PC-9 (cell line): ENCODE data around the gene TMEM185B. TPM values are rescaled to one million over a fixed set of nuclear protein-coding genes. Genes with fewer than 3 reads are reported as not detected.

Experiments used
- BruUV-seq: library from RNA; stranded (reverse); fragments of 400-500 nt; replicated peaks from 2 replicates; lab custom pipeline; 2021; lab: Mats Ljungman, UMichigan
- CTCF ChIA-PET: fragments of 300-600 bp; sonication (Branson Sonifier 250); formaldehyde crosslinking; loops from one replicate; lab custom pipeline; 2022; ENCODE audit warnings: antibody characterized with exemption; lab: Charles Lee
- POLR2A ChIA-PET: fragments of 300-600 bp; sonication (Branson Sonifier 250); formaldehyde crosslinking; loops from one replicate; lab custom pipeline; 2022; ENCODE audit warnings: antibody characterized with exemption; ENCODE audit not compliant: unreplicated experiment; lab: Charles Lee
- DNase-seq, 2 experiments: peaks; one replicate each; pipeline versions ENCODE4 v3.0.0 to v3.0.0-alpha.2; 2015 to 2022; ENCODE audit warnings: mixed read lengths in 1 of 2
- H2AFZ ChIP-seq: fragments of 200-600 bp; sonication (generic); 2 replicates; pipeline ENCODE4 v1.8.1; 2017; ENCODE audit warnings: antibody characterized with exemption
- H3F3A ChIP-seq: fragments of 200-600 bp; sonication (generic); 2 replicates; pipeline ENCODE4 v1.8.1; 2017; ENCODE audit warnings: antibody characterized with exemption, mild to moderate bottlenecking, low read depth; ENCODE audit not compliant: insufficient read depth
- H3K27ac ChIP-seq: fragments of 200-600 bp; sonication (generic); 2 replicates; pipeline ENCODE4 v1.6.1; 2016; ENCODE audit warnings: mixed run types
- H3K27me3 ChIP-seq: fragments of 200-600 bp; sonication (generic); 2 replicates; pipeline ENCODE4 v1.6.1; 2016; ENCODE audit warnings: low read depth, mixed run types; ENCODE audit not compliant: insufficient read depth
- H3K36me3 ChIP-seq: fragments of 200-600 bp; sonication (generic); 2 replicates; pipeline ENCODE4 v1.6.1; 2016; ENCODE audit warnings: low read depth, mixed run types
- H3K4me1 ChIP-seq: fragments of 200-600 bp; sonication (generic); replicated peaks from 2 replicates; pipeline ENCODE4 v1.6.1; 2016; ENCODE audit warnings: mixed run types; ENCODE audit not compliant: insufficient read depth
- H3K4me2 ChIP-seq: fragments of 200-600 bp; sonication (generic); 2 replicates; pipeline ENCODE4 v1.6.1; 2017; ENCODE audit warnings: mixed run types
- H3K4me3 ChIP-seq: fragments of 200-600 bp; sonication (generic); 2 replicates; pipeline ENCODE4 v1.6.1; 2016; ENCODE audit warnings: mixed run types
- H3K79me2 ChIP-seq: fragments of 200-600 bp; sonication (generic); 2 replicates; pipeline ENCODE4 v1.6.1; 2017; ENCODE audit warnings: low read depth, mixed run types
- H3K9me2 ChIP-seq: fragments of 200-600 bp; sonication (generic); 2 replicates; pipeline ENCODE4 v1.8.1; 2017; ENCODE audit warnings: mild to moderate bottlenecking; ENCODE audit not compliant: insufficient read depth
- H3K9me3 ChIP-seq: fragments of 200-600 bp; sonication (generic); 2 replicates; pipeline ENCODE4 v1.8.1; 2016; ENCODE audit warnings: low read depth; ENCODE audit not compliant: insufficient read depth
- H4K20me1 ChIP-seq: fragments of 200-600 bp; sonication (generic); 2 replicates; pipeline ENCODE4 v1.8.1; 2017; ENCODE audit not compliant: insufficient read depth
- CTCF ChIP-seq: fragments of 200-600 bp; sonication (generic); conservative IDR thresholded peaks from 2 replicates; pipeline ENCODE4 v1.6.1; 2017; ENCODE audit warnings: mixed run types, antibody characterized with exemption, mild to moderate bottlenecking, moderate library complexity
- EZH2 ChIP-seq: fragments of 200-600 bp; sonication (generic); IDR thresholded peaks from 2 replicates; pipeline ENCODE4 v1.8.0; 2017; ENCODE audit warnings: antibody characterized with exemption, low read depth
- intact Hi-C: fragments of 100-400 bp; cut with micrococcal nuclease; formaldehyde crosslinking; loops from one replicate; pipeline ENCODE4 v1.10.0; 2022; ENCODE audit not compliant: unreplicated experiment
- total RNA-seq: library from RNA; stranded (reverse); gene quantifications from 2 replicates; pipeline ENCODE4 v1.2.3, GENCODE V29; 2021

Gene TMEM185B
- total RNA-seq, 1 experiment from 2014 or later, result 30.3 TPM

- Histone ChIP-seq H2AFZ (peak within 1 kb of the TSS; percentile 80), H3K36me3 (peaks cover 14% of the 10 kb centered on the region), H3K4me2 (peak within 1 kb of the TSS; percentile 82), H3K27me3 (no peaks in the 10 kb centered on the region), H3K9me2 (no peaks in the 10 kb centered on the region), H3F3A (peaks cover 20% of the 10 kb centered on the region), H3K4me3 (peak within 1 kb of the TSS; percentile 80), H3K27ac (peak within 1 kb of the TSS; percentile 53), H3K79me2 (peaks cover 44% of the 10 kb centered on the region), H3K9me3 (no peaks in the 10 kb centered on the region), H3K4me1 (peaks cover 42% of the 10 kb centered on the region), H4K20me1 (peaks cover 9% of the 10 kb centered on the region; the same call in 1 of the 2 replicates)
- ChIA-PET POLR2A (interaction anchor here (0.6 to 1.2 kb wide), 11 partner anchors 9 to 610 kb away, joined by 3 to 23 read pairs (median 5); partner anchors contain the start of genes PTPN4 and TMEM185B), CTCF (interaction anchor here (0.9 to 2.1 kb wide), 4 partner anchors 16 to 61 kb away, joined by 3 to 7 read pairs (median 4); partner anchors contain the start of gene TMEM185B)
- no TSS peak for BruUV-seq
- DNase-seq, result peak; percentile 98 to 100
- intact Hi-C loops, result loop anchor here (1.0 to 2.0 kb wide), 5 partner anchors 7 to 60 kb away; partner anchors contain the start of gene TMEM185B
- no peak for TF ChIP-seq EZH2
- TF ChIP-seq CTCF, result no peak
Measured at GRCh38 chr2:120252225-120253020, 29.2 kb upstream of the TMEM185B start, which contains the start of gene RALB. Gene RALB, plus strand, starts transcription at chr2:120252852. Its CDS starts 25,813 bp downstream, at chr2:120278665.

- TSS peak; percentile 93 for BruUV-seq
- TF ChIP-seq EZH2, result no peak
- H3K79me2 ChIP-seq, result peaks cover 38% of the 10 kb centered on the region
Measured at GRCh38 chr2:120251880-120252224, 28.7 kb upstream of the TMEM185B start.

GRCh38 chr2:120251078-120251477 is 27.9 kb upstream of the TMEM185B start:
- H4K20me1 ChIP-seq, result peaks cover 9% of the 10 kb centered on the region; the same call in 1 of the 2 replicates
- H3K27me3 ChIP-seq, result no peaks in the 10 kb centered on the region
- H3K9me3 ChIP-seq, result no peaks in the 10 kb centered on the region
- no peak overlapping the region for H3K4me2 ChIP-seq
- peaks cover 30% of the 10 kb centered on the region for H3K79me2 ChIP-seq
- no peak overlapping the region for H3K4me3 ChIP-seq
- peaks cover 50% of the 10 kb centered on the region for H3K4me1 ChIP-seq
- intact Hi-C loops, result no loop called here
- TF ChIP-seq CTCF (no peak), EZH2 (no peak)
- H2AFZ ChIP-seq, result no peak overlapping the region
- BruUV-seq, result no TSS peak
- ChIA-PET CTCF (interaction anchor here (2.1 kb wide), 1 partner anchor 62 kb away, joined by 5 read pairs; no protein-coding TSS in a partner anchor), POLR2A (interaction anchor here (0.5 kb wide), 1 partner anchor 75 kb away, joined by 7 read pairs; no protein-coding TSS in a partner anchor)
- H3K27ac ChIP-seq, result no peak overlapping the region
- H3K9me2 ChIP-seq, result no peaks in the 10 kb centered on the region
- H3F3A ChIP-seq, result peaks cover 24% of the 10 kb centered on the region
- no peak for DNase-seq
- 0 out of 2 replicates have a peak, but pooled peaks cover under 1% of the 10 kb centered on the region for H3K36me3 ChIP-seq

More at GRCh38 chr2:120251880-120252224, 28.7 kb upstream of the TMEM185B start:
- no peaks in the 10 kb centered on the region for H3K27me3 ChIP-seq
- intact Hi-C loops, result loop anchor here (1.0 to 2.0 kb wide), 3 partner anchors 13 to 61 kb away; partner anchors contain the start of gene TMEM185B
- H3K36me3 ChIP-seq, result peaks cover 8% of the 10 kb centered on the region; the same call in 1 of the 2 replicates
- peaks cover 9% of the 10 kb centered on the region; the same call in 1 of the 2 replicates for H4K20me1 ChIP-seq
- H3K27ac ChIP-seq, result no peak overlapping the region
- no peak for DNase-seq
- CTCF ChIA-PET, result interaction anchor here (0.9 to 2.1 kb wide), 4 partner anchors 15 to 61 kb away, joined by 3 to 7 read pairs (median 4); partner anchors contain the start of gene TMEM185B
- peak overlapping the region; percentile 80 for H3K4me3 ChIP-seq
- H2AFZ ChIP-seq, result peak overlapping the region; percentile 80
- no peaks in the 10 kb centered on the region for H3K9me2 ChIP-seq
- peaks cover 45% of the 10 kb centered on the region for H3K4me1 ChIP-seq
- H3K9me3 ChIP-seq, result no peaks in the 10 kb centered on the region
- H3K4me2 ChIP-seq, result peak overlapping the region; percentile 82
- H3F3A ChIP-seq, result peaks cover 20% of the 10 kb centered on the region
- POLR2A ChIA-PET, result interaction anchor here (0.6 to 1.2 kb wide), 6 partner anchors 8 to 466 kb away, joined by 3 to 23 read pairs (median 6); partner anchors contain the start of gene TMEM185B
